Testis (tissue), 2 donors: Measurements from ENCODE around the gene SF3B3.

ENCODE experiments used
- CTCF ChIP-seq, 3 experiments: fragments of 450-650 bp in 2 of 3; fragments of 200-600 bp in 1 of 3; sonication (generic) in 1 of 3; IDR thresholded peaks; one replicate each; pipeline ENCODE4 v1.5.1; 2016 to 2019; ENCODE audit warnings: antibody characterized with exemption in 3 of 3, mild to moderate bottlenecking in 2 of 3, moderate library complexity in 1 of 3
- POLR2A ChIP-seq: fragments of 450-650 bp; IDR thresholded peaks from one replicate; pipeline ENCODE4 v1.6.1; 2017; ENCODE audit warnings: antibody characterized with exemption, mild to moderate bottlenecking, moderate library complexity

DNA sequence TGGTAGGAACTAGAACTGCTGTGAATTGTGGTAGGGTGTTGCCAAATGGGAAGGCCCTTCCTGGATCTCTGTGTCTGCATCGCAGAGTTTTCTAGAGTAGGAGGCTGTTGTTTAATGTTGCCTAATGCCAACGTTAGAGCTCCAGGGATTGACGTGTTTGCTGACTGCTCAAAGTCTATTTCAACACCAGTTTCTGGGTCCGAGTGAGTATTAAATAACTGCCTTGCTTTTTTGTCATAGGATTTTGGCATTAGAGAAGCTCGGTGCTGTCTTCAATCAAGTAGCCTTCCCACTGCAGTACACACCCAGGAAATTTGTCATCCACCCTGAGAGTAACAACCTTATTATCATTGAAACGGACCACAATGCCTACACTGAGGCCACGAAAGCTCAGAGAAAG is 40.0 kb downstream of the SF3B3 start:
- TF ChIP-seq CTCF (IDR thresholded peaks at IDR 0.05) (no peak), POLR2A (no peak)
